ENCODE results near the gene PEAR1. TPM values are rescaled to one million over a fixed set of nuclear protein-coding genes. Genes with fewer than 3 reads are reported as not detected.

The PEAR1 gene
- polyA plus RNA-seq, 3 donors, result not detected

- Histone ChIP-seq H3K27ac (ENCODE audit: low read depth in 1 of 2, low read length in 2 of 2) (no peak overlapping the region), H2AFZ (ENCODE audit: insufficient read depth, low read depth, low read length, poor library complexity, severe bottlenecking) (no peak overlapping the region), H4K20me1 (ENCODE audit: insufficient read depth, low read length) (no peaks in the 10 kb centered on the region), H3K36me3 (replicated peaks in 1 of 2; ENCODE audit: control insufficient read depth in 1 of 2, insufficient read depth in 2 of 2, low read length in 2 of 2) (no peaks in the 10 kb centered on the region), H3K4me2 (replicated peaks; ENCODE audit: extremely low read depth, low read length, poor library complexity, severe bottlenecking) (no peak overlapping the region), H3K79me2 (ENCODE audit: insufficient read depth, low read length) (no peaks in the 10 kb centered on the region), H3K27me3 (ENCODE audit: control insufficient read depth in 2 of 2, insufficient read depth in 2 of 2, low read length in 2 of 2) (peaks cover 0 to 12% of the 10 kb centered on the region in 2 donors), H3K4me3 (replicated peaks in 1 of 3; ENCODE audit: low read depth in 2 of 3, low read length in 3 of 3) (no peak overlapping the region), H3K4me1 (ENCODE audit: control insufficient read depth in 1 of 2, insufficient read depth in 2 of 2, low read length in 2 of 2) (no peaks in the 10 kb centered on the region), H3K9ac (ENCODE audit: insufficient read depth, low read length, poor library complexity, severe bottlenecking) (no peak overlapping the region), H3K9me3 (replicated peaks in 1 of 2; ENCODE audit: control insufficient read depth in 1 of 2, insufficient read depth in 1 of 2, low read length in 2 of 2) (no peaks in the 10 kb centered on the region)
- Mint-ChIP-seq H3K36me3 (no peaks in the 10 kb centered on the region), H3K27ac (no peak overlapping the region), H3K4me3 (no peak overlapping the region), H3K27me3 (ENCODE audit: low read depth in 3 of 3) (peaks cover 19 to 32% (median 24%) of the 10 kb centered on the region in 3 donors), H3K9me3 (no peaks in the 10 kb centered on the region), H3K4me1 (no peaks in the 10 kb centered on the region)
- TF ChIP-seq CTCF (IDR thresholded peaks at IDR 0.05), result no peak
- WGBS (ENCODE audit: insufficient coverage), result 90% methylated on average over 2 of the region's 5 CpGs
- DNase-seq, result no peak
- intact Hi-C loops (cut with micrococcal nuclease), result no loop called here
Observed at GRCh38 chr1:156875341-156875615, 18.2 kb upstream of the PEAR1 start.

GRCh38 chr1:156876281-156876680, 17.2 kb upstream of the PEAR1 start:
- H3K27ac ChIP-seq (ENCODE audit: low read depth in 1 of 2, low read length in 2 of 2), result no peak overlapping the region
- peaks cover 21 to 33% (median 23%) of the 10 kb centered on the region in 3 donors for H3K27me3 Mint-ChIP-seq (ENCODE audit: low read depth in 3 of 3)
- H3K36me3 ChIP-seq (replicated peaks in 1 of 2; ENCODE audit: control insufficient read depth in 1 of 2, insufficient read depth in 2 of 2, low read length in 2 of 2), result no peaks in the 10 kb centered on the region
- no peak overlapping the region for H2AFZ ChIP-seq (ENCODE audit: insufficient read depth, low read depth, low read length, poor library complexity, severe bottlenecking)
- H3K36me3 Mint-ChIP-seq, result no peaks in the 10 kb centered on the region
- no peaks in the 10 kb centered on the region for H3K4me1 ChIP-seq (ENCODE audit: control insufficient read depth in 1 of 2, insufficient read depth in 2 of 2, low read length in 2 of 2)
- no peak overlapping the region for H3K4me3 Mint-ChIP-seq
- no peaks in the 10 kb centered on the region for H3K9me3 Mint-ChIP-seq
- intact Hi-C loops (cut with micrococcal nuclease), result no loop called here
- 51% methylated on average over 19 of the region's 21 CpGs for WGBS (ENCODE audit: insufficient coverage)
- H3K4me3 ChIP-seq (replicated peaks in 1 of 3; ENCODE audit: low read depth in 2 of 3, low read length in 3 of 3), result no peak overlapping the region
- no peak for DNase-seq
- no peaks in the 10 kb centered on the region for H3K4me1 Mint-ChIP-seq
- no peaks in the 10 kb centered on the region for H3K79me2 ChIP-seq (ENCODE audit: insufficient read depth, low read length)
- peaks cover 0 to 12% of the 10 kb centered on the region in 2 donors for H3K27me3 ChIP-seq (ENCODE audit: control insufficient read depth in 2 of 2, insufficient read depth in 2 of 2, low read length in 2 of 2)
- no peak overlapping the region for H3K9ac ChIP-seq (ENCODE audit: insufficient read depth, low read length, poor library complexity, severe bottlenecking)
- H3K27ac Mint-ChIP-seq, result no peak overlapping the region
- no peak for TF ChIP-seq CTCF (IDR thresholded peaks at IDR 0.05)
- no peaks in the 10 kb centered on the region for H4K20me1 ChIP-seq (ENCODE audit: insufficient read depth, low read length)
- no peaks in the 10 kb centered on the region for H3K9me3 ChIP-seq (replicated peaks in 1 of 2; ENCODE audit: control insufficient read depth in 1 of 2, insufficient read depth in 1 of 2, low read length in 2 of 2)
- H3K4me2 ChIP-seq (replicated peaks; ENCODE audit: extremely low read depth, low read length, poor library complexity, severe bottlenecking), result no peak overlapping the region

All from CD14-positive monocyte (primary cell).